ENCODE results near the gene GPR158.

DNA sequence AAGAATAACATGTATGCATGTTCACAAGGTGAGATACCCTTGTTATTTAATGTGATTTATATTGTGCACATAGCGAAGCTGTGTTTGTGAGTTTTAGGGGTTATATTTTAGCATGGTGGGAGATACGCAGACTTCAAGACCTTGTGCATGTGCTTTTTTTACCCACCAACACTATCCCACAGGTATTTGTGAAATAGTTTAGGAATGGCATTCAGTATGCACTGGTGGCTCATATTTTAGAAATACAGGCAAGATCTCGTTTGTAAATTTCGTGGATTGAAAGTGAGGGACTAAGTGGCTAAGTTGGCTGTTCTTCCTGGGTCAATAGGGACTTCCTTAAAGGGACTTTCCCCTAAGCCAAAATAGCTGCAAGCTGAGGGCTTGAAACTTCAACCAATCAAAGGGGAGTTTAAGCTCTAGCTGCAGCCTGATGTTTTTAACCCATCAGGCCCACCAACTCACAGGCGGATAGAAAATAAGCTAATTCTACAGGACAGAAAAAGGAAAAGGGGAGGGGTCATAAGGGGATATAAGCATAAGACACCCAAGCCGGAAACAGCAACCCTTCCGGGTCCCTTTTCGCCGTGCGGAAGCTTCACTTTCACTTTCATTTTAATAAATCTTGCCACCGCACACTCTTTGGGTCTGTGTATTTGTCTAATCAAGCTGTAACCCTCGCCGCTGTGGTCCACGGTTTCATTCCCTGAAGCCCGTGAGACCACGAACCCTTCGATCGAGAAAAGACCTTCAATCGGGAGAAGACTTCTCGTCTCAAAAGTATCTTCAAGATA, 291.0 kb downstream of the GPR158 start:
- TF ChIP-seq, protein P1, sequence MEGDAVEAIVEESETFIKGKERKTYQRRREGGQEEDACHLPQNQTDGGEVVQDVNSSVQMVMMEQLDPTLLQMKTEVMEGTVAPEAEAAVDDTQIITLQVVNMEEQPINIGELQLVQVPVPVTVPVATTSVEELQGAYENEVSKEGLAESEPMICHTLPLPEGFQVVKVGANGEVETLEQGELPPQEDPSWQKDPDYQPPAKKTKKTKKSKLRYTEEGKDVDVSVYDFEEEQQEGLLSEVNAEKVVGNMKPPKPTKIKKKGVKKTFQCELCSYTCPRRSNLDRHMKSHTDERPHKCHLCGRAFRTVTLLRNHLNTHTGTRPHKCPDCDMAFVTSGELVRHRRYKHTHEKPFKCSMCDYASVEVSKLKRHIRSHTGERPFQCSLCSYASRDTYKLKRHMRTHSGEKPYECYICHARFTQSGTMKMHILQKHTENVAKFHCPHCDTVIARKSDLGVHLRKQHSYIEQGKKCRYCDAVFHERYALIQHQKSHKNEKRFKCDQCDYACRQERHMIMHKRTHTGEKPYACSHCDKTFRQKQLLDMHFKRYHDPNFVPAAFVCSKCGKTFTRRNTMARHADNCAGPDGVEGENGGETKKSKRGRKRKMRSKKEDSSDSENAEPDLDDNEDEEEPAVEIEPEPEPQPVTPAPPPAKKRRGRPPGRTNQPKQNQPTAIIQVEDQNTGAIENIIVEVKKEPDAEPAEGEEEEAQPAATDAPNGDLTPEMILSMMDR (conservative IDR thresholded peaks at IDR 0.05 in 1 of 2, IDR thresholded peaks at IDR 0.05 in 1 of 2; ENCODE audit: low read depth in 1 of 2, low read length in 2 of 2): no peak
- TF ChIP-seq EZH2 (IDR thresholded peaks at IDR 0.05; ENCODE audit: low read length, missing control alignments): no peak

Measured in fibroblast of lung (primary cell).